NCI-H2196 (cell line): ENCODE measurements around the gene IPO11.
"Not testable (repeated sequence)": the region's sequence is repeated elsewhere in the genome, so short reads cannot be mapped to it uniquely, and the experiment has no call there.

ENCODE experiments used
- DNase-seq: peaks from one replicate; lab custom pipeline; 2025; ENCODE audit not compliant: unreplicated experiment; lab: John Stamatoyannopoulos, UW

IPO11 gene

DNA sequence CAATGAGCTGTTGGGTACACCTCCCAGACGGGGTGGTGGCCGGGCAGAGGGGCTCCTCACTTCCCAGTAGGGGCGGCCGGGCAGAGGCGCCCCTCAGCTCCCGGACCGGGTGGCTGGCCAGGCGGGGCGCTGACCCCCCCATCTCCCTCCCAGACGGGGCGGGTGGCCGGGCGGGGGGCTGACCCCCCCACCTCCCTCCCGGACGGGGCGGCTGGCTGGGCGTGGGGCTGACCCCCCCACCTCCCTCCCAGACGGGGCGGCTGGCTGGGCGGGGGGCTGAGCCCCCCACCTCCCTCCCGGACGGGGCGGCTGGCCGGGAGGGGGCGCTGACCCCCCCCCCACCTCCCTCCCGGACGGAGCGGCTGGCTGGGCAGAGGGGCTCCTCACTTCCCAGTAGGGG, 100.5 kb downstream of the IPO11 start:
- DNase-seq = not testable (repeated sequence)

DNA sequence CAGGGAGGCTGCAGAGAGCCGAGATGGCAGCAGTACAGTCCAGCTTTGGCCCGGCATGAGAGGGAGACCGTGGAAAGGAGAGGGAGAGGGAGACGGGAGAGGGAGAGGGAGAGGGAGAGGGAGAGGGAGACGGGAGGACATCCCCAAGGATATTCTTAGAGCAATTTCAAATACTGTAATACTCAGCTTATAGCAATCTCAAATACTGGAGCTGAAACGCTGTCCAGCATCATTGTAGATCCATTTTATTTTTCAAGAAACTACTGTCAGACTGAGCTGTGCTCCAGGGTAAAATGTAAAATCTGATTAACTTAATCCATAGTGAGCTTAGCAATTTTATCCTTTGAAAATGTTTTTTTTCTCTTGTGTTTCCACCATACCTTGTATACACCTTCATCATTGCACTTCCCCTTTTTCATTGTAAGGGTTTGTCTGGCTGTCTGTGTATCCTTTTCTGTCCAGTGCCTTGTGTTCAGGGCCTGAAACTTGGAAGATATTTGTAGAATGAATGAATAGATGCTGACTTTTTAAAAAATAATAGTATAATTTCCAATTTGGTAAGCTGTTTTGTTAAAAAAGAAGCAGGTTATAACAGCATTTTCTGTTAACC, 102.1 kb downstream of the IPO11 start:
- no peak for DNase-seq

DNA sequence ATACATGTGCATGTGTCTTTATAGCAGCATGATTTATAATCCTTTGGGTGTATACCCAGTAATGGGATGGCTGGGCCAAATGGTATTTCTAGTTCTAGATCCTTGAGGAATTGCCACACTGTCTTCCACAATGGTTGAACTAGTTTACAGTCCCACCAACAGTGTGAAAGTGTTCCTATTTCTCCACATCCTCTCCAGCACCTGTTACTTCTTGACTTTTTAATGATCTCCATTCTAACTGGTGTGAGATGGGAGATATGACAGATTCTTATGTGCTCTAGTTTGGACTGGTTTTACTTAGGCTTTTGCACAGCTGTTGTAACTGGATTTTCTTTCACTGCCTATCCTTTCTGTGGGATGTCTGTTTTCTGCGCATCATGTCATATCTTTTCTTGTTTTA, 108.2 kb downstream of the IPO11 start:
- DNase-seq = not testable (repeated sequence)

DNA sequence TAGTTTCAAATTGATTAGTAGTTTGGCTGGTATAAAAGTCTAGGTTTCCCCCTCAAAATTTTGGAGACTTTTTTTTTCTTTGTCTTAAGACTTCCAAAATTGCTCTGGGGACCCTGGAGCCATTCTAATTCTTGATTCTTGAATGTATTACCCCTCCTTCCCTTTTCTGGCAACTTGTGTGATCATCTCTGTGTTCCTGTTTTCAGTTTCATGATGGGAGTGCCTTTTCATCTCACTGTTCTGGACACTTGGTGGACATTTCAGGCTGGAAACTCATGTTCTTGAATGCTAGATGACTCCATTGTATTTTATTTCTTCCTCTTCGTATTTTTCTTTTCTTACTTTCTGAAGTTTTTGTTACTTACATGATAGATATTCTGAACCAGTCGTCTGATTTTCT, 108.8 kb downstream of the IPO11 start:
- DNase-seq = no peak

DNA sequence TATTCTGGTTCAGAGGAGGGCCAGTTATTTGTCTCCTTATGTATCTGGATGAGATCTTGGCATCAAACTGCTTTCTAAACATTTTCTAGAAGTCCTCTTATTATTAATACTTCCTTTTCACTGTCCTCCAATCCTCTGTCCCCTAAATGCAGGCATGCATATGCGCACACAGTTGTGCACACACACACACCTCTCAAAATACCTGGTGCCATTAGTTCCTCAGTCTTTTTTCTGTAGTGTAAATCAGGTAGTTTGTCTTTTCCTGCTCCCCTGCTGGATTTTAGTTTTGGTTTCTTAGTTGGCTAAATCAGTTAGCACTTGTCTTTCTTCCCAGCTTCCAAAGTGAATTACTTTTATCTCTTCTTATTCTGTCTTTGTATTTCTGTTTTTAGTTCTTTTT, 110.2 kb downstream of the IPO11 start:
- no peak for DNase-seq

DNA sequence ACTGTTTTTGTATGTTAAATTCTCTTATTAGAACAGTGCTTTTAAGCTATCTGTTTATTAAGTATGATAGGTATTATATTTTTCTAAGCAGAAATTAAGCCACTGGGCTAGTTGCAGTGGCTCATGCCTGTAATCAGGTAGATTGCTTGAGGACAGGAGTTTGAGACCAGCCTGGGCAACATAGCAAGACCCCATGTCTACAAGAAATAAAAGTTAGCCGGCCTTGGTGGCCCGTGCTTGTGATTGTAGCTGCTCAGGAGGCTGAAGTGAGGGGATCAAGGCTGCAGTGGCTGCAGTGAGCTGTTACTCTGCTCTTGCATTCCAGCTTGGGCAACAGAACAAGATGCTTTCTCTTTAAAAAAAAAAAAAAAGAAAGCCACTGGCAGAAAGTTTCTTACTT, 121.0 kb downstream of the IPO11 start:
- no peak for DNase-seq

DNA sequence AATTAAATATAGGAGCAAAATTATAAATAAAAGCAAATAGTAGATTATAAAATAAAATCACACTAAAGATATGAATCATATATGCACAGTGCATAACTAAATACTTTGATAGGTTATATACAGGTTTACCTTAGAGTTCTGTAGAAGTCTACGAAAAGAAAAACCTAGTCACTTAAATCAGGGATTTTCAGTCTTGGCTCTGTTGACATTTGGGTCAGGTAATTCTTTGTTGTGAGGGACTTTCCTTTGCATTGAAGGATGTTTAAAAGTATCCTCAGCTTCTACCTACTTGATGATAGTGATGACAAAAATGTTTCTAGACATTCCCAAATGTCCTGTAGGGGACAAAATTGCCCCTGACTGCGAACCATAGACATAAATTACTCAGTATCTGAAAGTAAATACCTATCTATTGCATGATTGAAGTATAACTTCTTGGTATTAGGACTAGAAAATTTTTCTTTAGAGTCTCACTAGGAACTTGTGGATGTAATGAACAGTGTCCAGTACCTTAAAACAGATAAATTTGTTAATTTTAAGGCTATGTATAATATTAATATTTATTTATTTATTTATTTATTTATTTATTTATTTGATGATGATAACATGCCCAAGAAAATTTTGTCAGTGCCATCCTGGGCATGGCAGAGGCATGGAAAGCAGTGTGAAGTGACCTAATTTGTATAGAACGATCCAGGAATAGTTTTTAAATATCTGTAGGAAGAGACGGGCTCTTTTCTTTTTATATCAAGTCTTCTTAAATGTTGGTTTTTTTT, 122.1 kb downstream of the IPO11 start:
- DNase-seq = no peak

DNA sequence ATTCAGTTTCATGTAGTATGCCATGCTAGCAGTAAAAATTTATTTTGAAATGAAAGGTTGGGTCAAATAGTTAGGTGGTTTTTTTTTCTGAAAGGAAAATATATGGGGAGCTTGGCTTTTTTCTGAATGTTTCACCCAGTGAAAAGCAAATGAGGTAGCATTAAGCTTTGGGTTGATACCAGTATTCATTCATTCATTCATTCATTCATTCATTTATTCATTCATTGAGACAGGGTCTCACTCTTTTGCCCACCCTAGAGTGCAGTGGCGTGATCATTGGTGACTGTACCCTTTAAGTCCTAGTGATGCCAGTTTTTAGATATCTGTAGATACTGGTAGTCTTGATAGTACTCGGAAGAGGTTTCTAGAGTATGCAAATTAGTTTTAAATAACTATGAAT, 123.7 kb downstream of the IPO11 start:
- DNase-seq = no peak

DNA sequence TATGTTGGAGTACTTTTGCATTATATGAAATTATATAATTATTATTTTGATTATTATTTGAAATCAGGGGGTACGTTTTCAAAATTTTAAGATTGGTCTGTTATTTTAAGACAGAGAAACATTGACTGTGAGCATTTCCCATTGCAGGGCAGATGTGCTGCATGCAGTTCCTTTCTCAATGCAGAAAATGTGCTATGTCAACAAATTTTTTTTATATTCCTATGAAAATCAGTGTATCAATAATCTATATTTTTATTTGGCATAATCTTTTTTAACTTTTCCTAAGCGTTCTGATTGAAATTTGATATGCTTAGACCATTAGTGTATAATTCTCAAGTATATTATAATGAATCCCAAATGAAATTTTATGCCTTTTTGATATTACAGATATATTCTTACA, 124.2 kb downstream of the IPO11 start:
- DNase-seq = no peak

DNA sequence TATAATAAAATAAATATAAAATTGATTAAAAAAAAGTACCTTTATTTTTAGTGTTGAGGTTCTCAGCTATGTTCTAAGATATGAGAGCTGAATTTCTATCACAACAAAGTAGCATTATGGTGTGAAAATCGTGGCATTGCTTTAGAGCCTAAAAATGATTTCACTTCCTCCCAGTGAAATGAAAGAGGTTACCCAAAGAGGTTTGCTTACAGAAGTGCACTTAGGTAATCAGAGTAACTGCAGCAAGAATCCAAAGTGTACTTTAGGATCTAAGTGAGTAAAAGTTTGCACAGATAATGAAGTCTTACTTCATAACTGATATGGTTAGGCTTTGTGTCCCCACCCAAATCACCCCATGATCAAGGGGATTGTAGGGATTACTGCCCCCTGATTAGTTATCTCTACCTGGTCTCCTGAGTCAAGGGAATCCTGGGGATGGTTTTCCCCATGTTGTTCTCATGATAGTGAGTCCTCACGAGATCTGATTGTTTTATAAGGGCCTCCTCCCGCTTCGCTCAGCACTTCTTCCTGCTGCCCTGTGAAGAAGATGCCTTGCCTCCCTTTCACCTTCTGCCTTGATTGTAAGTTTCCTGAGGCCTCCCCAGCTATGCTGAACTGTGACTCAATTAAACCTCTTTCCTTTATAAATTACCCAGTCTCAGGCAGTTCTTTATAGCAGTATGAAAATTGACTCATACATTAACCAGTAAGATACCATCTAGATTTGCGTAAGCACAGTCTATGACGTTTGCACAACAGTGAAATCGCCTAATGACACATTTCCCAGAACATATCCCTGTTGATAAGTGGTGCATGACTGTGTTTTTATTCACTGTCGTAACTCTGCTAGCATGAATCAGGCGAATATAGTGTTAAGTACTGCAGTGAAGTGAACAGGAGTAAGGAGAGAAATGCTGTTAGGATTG, 125.7 kb downstream of the IPO11 start:
- DNase-seq = no peak

DNA sequence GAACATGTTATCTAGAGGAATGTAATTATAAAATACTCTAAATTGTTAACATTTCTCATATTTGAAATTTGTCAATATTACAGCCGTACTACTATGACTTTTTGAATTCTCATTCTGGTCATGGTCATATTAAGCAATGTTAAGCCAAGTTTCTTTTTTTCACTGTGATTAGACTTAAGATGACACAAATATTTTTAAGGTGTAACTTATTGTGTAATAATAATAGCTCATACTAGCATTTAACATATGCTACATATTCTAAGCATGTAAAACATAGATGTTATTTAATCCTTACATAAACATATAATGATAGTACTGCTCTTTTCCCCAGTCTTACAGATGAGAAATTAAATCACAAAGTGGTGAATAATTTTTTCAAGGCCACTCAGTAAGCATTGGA, 130.2 kb downstream of the IPO11 start:
- DNase-seq = no peak

DNA sequence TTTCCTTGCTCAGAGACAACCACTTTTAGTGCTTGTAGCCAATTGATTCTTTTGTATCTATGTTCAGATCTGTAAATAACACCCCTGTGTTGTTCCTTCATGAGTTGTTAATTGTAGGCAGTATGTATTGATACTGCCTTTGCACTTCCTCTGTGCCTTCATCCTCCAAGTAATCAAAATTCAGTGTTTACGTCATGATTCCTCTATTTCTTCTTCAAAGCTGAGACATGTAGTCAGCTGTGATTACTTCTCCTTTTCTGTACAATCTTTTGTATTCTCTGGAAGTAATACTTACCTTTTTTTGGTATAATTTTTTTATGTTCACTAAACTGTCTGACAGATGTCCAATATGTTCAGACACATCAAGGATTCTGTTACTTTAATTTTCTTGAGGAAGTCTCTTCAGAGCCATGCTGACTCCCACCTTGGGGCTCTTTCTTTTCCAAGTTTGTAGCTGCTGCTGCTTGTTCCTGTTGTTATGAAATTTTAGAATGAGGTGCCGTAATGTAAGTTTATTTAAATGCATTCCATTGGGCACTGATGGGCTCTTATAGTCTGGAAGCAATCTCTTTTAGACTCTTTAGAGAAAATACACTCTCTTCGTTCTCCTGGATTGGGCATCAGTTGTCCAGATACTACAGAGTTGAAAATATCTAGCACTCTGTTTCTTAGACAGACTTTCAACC, 135.5 kb downstream of the IPO11 start:
- no peak for DNase-seq

DNA sequence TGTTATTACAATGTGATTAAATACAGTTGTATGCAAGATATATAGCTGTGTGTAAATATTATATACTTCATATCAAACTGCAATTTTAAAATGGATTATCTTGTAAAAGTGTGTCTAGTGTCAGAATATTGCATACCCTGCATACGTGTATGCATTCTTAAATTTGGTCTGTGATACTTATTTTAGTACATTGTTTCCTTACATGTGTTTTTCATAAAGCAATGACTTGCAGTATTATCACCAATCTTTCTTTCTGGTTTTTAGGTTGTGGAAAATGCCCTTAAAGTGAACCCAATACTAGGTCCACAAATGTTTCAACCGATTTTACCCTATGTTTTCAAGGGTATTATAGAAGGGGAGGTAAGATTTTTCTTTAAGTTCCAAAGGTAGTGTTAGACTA, 137.5 kb downstream of the IPO11 start:
- no peak for DNase-seq

DNA sequence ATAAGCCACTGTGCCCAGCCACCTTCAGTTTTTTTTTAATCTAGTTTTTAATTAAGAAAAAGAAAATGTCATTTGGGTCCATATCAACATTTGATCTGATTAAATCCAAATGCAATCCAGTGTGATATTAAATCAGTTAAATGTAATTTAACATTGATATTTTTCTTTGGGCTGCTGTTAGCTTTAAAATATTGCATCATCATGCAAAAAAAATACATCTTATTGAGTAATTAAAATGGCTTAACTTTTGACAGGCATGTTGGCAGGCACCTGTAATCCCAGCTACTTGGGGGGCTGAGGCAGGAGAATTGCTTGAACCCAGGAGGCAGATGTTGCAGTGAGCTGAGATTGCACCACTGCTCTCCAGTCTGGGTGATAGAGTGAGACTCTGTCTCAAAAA, 143.4 kb downstream of the IPO11 start:
- no peak for DNase-seq

DNA sequence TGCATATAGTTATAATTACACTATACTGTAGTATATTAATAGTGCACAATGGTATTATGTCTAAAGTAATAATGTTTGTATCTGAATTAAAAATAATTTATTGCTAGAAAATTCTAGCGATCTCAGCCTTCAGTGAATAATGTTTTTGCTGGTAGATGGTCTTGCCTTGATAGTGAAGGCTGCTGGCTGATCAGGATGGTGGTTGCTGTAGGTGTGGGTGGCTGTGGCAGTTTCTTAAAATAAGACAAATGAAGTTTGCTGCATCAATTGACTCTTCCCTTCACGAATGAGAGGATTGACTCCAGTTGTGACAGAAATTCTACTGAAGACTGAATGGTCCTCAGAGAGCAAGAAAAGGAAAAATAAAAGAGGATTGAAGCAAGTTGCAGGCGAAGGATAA, 146.4 kb downstream of the IPO11 start:
- no peak for DNase-seq

DNA sequence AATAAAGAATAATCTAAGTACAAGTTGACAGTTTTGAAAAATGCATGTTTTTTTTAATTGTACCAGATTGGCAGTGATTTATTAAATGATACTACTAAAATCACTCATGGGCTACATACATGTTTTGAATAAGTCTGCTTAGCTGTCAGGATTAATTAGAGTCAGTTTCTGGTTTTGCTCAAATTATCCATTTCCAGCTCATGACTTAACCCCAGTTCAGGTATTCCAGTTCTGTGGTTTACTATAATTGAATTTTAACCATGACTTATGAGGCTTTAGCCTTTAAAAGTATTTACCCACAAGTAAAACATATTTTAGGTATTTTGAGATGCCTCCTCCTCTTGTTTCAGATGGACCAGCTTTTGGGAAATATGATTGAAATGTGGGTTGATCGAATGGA, 148.2 kb downstream of the IPO11 start:
- no peak for DNase-seq

DNA sequence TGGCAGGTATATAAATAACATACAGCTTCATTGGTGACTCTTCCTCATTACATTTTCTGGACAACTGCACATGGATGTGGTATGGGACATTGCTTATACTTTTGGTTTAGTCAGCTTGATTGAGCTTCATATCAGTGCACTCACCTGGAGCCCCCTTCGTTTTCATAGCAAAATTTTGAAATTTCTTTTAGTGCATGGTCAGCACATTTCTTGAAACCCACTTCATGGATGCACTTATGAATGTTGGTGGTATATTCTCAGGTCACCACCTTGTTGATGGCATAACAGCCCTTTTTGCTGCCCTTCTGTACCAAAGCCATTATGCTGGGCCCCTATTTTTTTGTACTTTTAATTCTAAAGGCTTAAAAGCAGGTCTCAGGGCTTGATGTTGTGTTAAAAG, 149.3 kb downstream of the IPO11 start:
- no peak for DNase-seq

DNA sequence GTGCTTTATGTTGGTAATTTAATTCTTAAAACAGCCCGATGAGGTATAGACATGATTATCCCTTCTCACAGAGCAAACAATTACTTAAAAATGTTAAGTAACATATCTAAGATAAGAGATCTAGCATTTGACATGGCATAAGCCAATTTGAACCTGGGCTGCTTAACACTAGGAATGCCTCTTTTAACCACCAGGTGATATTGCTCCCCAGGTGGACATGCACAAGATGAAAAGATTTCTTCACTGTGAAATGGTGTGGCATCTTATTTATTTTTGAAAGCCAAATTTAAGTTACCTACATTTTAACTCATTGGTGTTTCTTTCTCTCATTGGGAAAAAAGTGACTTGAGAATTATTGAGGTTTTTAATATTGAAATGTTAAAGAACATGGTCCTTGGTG, 150.3 kb downstream of the IPO11 start:
- DNase-seq = no peak

DNA sequence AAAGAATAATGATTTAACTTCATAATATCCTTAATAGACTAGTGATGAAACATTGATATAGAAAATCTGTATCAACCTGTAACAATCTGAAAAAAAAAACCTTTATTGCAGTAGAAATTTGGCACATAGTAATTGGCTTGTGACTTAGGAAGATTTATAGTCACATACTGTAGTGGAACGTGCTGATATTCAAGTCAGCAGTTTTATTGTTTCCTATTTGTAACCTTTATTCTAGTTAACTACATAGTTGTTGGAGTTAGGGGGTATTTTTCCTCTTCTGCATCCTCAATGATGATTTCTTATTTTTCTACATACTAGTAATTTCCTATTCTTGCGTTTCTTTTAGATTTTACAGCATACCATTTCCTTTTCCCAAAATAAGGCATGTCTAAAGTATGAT, 151.5 kb downstream of the IPO11 start:
- DNase-seq = no peak

DNA sequence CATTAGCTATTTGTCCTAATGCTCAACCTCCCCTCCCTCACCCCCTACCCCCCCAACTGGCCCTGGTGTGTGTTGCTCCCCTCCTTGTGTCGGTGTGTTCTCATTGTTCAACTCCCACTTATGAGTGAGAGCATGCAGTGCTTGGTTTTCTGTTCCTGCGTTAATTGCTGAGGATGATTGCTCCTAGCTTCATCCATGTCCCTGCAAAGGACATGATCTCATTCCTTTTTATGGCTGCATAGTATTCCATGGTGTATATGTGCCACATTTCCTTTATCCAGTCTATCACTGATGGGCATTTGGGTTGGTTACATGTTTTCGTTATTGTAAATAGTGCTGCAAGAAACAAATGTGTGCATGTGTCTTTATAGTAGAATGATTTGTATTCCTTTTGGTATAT, 153.2 kb downstream of the IPO11 start:
- DNase-seq = not testable (repeated sequence)

DNA sequence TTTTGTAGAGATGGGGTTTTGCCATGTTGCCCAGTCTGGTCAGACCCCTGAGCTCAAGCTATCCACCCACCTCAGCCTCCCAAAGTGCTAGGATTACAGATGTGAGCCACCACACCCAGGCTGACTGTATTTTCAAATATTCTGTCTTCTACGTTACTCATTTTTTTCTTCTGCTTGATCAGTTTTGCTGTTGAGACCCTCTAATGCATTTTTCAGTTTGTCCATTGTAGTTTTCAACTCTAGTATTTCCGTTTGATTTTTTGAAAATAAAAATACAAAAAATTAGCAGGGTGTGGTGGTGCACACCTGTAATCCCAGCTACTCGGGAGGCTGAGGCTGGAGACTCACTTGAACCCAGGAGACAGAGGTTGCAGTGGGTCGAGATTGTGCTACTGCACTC, 155.6 kb downstream of the IPO11 start:
- DNase-seq = no peak
